Left kidney (tissue), 8 donors: ENCODE measurements around the gene VSIR. TPM values are rescaled to one million over a fixed set of nuclear protein-coding genes. Genes with fewer than 3 reads are reported as not detected.

Experiments used
- DNase-seq: peaks from one replicate; pipeline ENCODE4 v3.0.0-alpha.2; 2013
- long read RNA-seq, 8 donors: transcript quantifications; one replicate each; lab custom pipeline, GENCODE V29; 2026
- polyA plus RNA-seq: library from polyadenylated mRNA; unstranded; fragments of 120-200 nt; gene quantifications from one replicate; pipeline ENCODE4 v1.2.1, GENCODE V29; 2013; ENCODE audit not compliant: insufficient read length

Gene VSIR
- 6.3 TPM for polyA plus RNA-seq
- long read RNA-seq, donor 1, full-length matches to known transcripts, result 3 of 3 reads
- long read RNA-seq, donor 1, partial matches to known transcripts, result 0 of 3 reads
- long read RNA-seq, donor 1, other reads (novel, unspliced or antisense), result 0 of 3 reads
- long read RNA-seq, donor 2, full-length matches to known transcripts, result 4 of 4 reads
- long read RNA-seq, donor 2, partial matches to known transcripts, result 0 of 4 reads
- long read RNA-seq, donor 2, other reads (novel, unspliced or antisense), result 0 of 4 reads
- long read RNA-seq, donor 3, full-length matches to known transcripts, result 6 of 6 reads
- long read RNA-seq, donor 3, partial matches to known transcripts, result 0 of 6 reads
- long read RNA-seq, donor 3, other reads (novel, unspliced or antisense), result 0 of 6 reads
- long read RNA-seq, donor 4, result 0 reads
- long read RNA-seq, donor 5, full-length matches to known transcripts, result 3 of 3 reads
- long read RNA-seq, donor 5, partial matches to known transcripts, result 0 of 3 reads
- long read RNA-seq, donor 5, other reads (novel, unspliced or antisense), result 0 of 3 reads
- long read RNA-seq, donor 6, full-length matches to known transcripts, result 2 of 2 reads
- long read RNA-seq, donor 6, partial matches to known transcripts, result 0 of 2 reads
- long read RNA-seq, donor 6, other reads (novel, unspliced or antisense), result 0 of 2 reads
- long read RNA-seq, donor 7, full-length matches to known transcripts, result 4 of 4 reads
- long read RNA-seq, donor 7, partial matches to known transcripts, result 0 of 4 reads
- long read RNA-seq, donor 7, other reads (novel, unspliced or antisense), result 0 of 4 reads
- long read RNA-seq, donor 8, full-length matches to known transcripts, result 3 of 3 reads
- long read RNA-seq, donor 8, partial matches to known transcripts, result 0 of 3 reads
- long read RNA-seq, donor 8, other reads (novel, unspliced or antisense), result 0 of 3 reads

DNA sequence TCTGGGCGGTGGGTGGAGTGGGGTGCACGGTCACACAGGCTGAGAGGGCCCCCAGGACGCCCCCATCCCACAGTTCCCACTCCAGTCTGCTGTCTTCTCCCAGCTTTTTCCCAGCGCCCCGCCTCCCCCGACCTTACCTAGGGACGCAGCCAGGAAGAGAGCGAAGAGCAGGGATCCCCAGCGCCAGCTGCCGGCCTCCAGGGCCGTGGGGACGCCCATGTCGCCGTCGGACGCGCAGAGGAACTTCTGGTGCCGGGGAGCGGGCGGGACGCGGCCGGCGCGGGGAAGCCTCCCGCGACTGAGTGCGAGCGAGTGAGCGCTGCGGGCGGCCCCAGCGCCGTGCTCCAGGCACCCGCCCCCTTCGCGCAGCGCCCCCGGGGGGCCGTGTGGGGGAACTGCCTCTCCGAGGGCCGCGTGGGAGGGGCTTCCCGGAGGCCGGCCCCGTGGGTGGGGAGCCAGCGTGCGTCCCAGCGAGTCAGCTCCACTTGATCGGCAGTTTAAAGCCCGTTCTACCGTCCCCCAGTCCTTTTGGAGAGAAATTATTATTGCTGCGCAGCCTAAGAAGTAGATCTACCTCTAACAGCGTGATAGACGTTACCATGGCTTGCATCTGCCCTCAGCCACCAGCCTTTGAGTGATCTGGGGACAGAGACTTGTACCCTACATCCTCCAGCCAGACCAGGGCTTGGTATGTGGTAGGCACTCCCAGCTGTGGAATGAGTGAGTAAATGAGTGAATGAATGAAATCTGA lies at the start of gene VSIR:
Gene VSIR, minus strand, starts transcription at position 300 of the 751 bp plus-strand sequence. Its CDS starts 81 bp downstream, at position 219.
- DNase-seq, result peak; percentile 76

DNA sequence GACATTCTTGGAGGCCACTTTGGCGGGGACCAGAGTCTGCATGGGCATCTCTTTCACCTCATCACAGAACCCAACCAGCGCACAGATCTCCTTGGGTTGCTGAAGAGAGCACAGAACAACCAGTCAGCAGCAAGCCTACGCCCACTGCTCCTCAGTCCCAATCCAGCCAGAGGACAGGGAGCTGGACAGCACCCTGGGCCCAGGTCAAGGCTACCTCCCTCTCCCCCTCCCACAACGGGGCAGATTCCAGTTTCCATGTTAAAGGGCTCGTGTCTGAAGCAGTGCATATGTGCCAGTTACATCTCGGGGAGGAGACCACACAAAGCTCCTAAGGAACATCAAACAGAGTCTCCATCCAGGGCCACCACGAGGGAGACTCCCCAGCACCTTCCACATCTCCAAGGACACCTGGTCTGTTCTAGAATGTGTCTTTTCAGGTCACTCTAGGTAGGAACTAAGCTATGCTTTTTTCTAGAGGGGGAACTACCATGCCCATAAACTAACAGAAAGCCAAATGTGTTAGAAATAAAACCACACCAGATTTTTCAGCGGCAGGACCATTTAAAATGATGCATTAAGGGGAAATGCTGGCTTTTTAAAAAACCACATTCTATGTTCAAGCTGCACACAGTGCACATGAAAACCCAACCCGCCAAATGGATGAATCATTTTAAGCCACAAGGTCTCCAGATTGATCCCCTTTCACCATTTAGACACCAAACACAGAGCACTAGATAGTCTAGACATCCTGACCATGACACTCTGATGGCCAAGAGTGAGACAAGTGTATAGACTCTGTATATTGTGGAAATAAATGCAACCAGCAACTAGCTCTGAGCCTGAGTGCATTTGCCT lies 48.8 kb upstream of the VSIR start:
- no peak for DNase-seq

DNA sequence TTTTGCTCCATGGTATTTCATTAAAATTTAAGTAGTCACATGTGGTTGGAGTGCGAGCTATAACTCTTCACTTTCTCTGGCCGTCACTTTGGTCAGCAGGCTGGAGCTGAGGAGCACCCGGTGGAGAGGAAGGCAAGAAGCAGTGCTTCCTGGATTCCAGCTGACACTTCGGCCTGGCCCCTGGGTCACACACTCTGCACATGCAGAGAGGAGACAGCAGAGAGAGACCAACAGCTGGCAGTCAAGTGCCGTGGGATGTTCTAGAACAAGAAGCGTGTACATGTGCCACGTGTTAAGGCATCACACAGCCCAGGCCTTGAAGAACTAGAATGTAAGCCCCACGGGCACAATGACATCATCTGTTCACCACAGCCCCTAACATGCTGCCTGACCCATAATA lies 47.6 kb upstream of the VSIR start:
- DNase-seq, result no peak

DNA sequence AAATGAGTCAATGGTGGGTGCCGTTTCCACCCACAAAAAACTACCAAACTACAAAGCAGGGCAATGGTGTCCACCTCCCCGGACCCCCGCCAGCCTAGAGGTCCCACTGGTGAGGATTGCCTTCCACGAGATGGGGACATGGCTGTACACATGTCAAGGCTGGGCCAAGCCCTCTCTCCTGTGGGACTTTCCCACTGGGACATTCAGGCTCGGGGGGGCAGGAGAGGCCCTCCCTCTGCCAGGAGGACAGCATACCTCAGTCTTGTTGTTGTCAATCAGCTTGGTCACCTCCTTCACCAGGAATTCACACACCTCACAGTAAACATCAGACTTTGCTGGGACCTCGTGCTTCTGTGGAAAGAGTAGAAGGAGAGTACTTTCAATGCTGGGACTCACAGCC lies 46.7 kb upstream of the VSIR start:
- no peak for DNase-seq

DNA sequence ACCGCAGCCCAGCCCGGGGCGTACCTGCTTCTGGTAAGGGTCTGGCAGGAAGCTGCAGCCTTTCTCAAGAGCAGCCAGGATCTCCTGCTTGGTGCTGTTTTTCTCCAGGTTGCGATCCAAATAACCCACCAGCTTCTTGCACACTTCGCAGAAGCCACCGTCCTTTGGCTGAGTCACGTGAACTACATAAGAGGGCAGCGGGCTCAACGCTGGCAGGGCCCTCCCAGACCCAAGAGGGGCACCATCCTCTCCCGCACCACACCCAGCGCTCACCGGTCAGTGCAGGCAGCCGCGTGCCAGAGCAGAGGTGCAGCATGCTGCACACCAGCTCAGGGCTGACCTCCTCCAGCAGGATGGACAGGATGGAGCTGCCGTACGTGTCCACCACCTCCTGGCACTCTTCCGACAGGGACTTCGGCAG lies 46.1 kb upstream of the VSIR start:
- no peak for DNase-seq

DNA sequence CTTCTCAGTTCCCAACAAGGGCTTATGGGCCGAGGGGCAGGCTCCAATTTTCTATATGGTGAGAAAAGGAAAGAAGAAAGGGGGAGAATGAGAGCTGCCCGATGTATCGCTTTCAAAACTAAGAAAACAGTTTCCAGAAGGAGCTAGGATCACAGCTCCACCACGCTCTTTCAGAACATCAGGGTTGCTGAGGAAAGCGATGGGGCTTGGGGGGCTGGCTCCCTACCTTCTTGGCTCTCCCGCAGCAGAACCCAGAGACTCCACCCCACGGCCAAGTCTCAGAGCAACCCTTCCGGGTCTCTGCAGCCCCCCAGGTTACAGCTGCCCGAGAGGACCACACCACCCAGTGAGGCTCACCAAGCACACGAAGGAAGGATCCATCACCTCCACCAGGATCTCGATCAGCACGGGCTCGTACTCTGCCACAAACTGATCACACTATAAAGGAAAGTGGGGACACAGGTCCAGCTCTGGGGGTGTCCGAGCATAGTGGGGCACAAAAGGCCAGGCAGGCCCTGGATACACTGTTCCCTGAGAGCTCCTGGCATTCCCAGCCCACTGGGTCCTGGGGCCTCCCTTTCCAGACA lies 45.4 kb upstream of the VSIR start:
- no peak for DNase-seq

DNA sequence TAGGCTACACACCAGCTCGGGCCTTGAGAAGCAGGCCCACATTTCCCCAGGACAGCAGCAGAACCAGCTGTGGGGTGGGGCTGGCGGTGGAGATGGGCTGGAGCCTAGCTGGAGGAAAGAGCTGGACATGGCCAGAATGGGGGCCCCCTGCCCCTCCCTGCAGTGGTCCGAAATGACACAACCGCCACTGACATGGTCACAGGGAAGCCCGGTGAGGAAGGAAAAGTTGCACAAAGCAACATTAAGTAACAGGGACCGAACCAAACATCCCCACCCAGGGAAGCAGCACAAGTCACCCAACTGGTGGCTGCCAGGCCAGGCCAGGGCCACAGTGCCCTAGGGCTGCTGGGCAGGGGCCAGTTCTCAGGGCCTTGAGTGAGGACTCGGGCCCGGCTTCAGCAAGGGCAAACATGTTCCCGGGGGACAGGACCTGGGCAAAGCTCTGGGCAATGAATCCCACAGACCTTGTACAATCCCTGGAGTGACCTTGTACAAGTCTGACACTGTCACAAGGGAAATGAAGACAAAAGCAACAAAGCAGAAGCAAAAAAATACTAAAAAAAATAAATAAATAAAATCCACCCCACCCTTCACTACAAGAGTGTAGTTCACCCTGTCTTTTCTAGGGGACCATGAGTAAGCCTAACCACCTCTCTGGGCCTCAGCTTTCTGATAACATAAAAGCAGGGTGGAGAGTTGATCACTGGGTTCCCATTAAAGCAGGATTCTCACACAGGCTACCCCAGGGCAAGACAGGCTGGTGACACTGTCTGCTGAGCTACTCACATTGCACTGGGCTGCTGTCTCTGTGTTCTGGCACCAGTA lies 44.7 kb upstream of the VSIR start:
- no peak for DNase-seq

DNA sequence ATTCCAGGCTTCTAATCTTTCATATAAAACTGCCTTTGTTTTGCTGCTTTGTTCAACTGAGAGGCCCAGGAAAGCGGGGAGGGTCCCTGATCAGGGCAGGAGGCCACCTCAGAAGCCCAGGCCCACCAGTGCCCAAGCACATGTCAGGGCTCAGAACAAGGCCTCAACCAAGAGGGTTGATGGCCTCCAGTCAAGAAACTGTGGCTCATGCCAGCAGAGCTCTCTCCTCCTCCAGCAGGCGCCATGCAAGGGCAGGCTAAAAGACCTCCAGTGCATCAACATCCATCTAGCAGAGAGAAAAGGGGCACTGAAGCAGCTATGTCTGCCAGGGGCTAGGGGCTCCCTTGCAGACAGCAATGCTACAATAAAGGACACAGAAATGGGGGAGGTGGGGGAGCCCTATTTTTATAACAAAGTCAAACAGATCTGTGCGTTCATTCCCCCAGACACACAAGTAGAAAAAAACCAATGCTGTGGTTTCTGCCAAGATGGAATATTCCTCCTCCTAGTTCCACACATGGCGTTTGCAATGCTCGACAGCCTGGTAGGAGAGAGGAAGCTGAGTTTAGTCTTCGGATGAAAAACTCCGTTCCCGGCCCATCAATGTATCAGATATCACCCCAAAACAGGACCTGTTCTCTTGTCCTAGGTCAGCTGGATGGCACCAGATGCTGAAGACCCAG lies 43.8 kb upstream of the VSIR start:
- no peak for DNase-seq

DNA sequence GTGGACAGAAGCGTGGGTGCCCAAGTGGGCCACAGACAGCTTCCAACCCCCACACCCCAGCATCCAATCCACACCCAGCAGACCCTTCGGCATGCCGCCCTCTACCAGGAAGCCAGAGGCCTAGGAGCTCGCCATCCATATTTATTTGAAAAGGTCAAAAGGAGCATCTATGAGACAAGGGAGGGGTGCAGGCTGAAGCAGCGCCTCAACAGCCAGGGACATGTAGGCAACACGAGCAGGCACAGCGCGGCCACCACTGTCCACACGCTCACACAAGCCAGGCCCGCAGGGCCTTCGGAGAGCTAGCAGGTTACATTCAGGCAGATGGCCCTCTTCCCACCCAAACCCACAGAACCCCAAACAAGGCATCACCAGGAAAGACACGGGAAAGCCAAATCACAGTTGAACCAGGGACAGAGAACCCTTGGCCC lies 43.1 kb upstream of the VSIR start:
- no peak for DNase-seq

DNA sequence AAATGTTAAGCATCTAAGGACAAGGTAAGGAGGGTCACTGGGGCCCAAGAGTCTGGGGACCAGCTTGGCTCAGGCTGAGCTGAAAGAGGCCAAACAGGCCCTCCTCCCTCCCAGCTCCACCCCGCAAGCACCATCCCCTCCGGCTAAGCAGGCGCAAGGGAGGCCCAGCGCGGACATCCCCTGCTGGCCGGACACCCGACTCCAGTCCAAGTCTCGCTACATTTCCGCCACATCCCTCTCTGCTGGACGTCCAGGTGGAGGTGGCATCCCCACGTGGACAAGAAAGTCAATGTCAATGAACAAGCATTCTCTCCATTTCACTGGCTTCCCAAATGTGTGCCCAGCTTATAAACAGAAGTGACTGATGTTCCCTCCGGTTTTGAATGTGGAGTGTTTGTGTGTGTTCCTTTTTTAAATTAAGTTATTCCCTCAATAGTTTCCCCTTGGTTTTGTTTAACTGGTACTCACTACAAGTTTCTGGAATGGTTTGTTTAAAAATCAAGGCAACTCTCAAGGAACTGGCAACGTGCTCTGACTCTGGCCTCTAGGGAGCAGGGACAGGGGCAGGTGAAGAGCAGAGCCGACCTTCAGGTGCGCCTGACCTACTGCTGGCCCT lies 42.3 kb upstream of the VSIR start:
- DNase-seq, result no peak

DNA sequence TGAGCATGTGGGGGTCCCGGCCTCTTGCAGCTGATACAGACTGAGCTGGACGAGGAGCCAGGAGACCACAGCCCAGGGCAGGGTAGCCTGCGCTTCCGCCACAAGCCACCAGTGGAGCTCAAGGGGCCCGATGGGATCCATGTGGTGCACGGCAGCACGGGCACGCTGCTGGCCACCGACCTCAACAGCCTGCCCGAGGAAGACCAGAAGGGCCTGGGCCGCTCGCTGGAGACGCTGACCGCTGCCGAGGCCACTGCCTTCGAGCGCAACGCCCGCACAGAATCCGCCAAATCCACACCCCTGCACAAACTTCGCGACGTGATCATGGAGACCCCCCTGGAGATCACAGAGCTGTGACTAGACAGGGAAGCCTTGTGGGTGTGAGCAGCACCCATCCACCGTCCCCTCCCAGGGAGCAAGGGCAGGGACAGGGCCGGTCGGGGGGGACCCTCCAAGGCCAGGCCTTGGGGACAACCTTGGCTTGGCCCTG lies 41.6 kb upstream of the VSIR start:
- DNase-seq, result no peak

DNA sequence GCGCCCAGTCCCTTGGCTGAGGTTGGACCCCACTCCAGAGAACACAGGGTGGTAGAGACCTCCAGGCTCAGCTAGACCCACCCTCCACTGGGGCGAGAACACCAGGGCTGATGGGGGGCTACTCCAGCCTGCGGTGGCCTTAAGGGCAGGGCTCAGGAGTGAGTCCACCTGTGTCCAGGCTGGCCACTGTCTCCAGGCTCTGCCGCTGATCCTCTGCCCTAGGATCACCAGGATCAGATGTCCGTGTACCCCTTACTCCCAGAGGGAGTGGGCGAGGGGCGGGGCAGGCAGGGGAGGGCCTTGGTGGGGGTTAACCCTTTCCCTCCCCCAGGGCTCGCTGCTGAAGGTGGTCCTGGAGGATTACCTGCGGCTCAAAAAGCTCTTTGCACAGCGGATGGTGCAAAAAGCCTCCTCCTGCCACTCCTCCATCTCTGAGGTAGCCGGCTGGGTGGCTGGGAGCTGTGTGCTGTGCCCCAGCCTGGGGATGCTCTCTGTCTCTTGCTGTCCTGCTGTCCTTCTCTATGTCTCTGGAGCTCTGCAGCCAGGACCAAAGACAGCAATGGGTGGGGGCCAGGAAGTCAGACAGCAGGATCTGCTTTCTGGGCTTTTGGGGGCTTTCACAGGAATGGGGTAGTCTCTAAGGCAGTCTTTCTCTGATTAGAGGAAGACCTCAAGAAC lies 39.7 kb upstream of the VSIR start:
- no peak for DNase-seq

DNA sequence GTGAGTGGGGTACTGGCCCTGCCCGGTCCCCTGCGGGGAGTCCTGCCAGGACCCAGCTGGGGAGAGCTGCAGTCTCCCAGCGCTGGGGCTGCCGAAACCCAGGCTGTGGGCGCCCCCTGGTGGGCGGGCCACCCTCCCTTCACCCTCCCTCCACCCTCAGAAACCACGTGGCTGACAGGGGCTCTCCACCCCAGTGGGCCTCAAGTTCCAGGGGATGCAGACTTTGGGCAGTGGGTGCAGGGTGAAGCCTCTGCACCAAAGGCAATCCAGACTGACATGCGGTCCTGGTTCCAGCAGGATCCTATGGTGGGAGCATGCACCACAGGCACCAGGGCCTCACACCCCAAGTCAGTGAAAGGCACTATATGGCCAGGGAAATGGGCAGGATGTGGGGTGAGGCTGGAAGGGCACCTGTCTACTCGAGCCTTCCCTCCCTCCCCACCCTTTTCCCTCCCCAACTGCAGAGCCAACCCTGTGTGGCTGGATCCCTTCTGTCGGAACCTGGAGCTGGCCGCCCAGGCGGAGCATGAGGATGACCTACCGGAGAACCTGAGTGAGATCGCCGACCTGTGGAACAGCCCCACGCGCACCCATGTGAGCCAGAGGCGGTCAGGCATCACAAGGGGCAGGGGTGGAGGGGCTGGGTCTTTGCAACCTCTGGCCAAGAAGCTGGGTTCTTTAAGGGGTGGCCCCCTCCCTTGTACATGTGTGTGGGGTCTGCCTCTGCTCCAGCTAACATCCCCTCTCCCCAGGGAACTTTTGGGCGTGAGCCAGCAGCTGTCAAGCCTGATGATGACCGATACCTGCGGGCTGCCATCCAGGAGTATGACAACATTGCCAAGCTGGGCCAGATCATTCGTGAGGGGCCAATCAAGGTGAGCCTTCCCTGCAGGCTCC lies 38.9 kb upstream of the VSIR start:
- DNase-seq, result peak; percentile 35

DNA sequence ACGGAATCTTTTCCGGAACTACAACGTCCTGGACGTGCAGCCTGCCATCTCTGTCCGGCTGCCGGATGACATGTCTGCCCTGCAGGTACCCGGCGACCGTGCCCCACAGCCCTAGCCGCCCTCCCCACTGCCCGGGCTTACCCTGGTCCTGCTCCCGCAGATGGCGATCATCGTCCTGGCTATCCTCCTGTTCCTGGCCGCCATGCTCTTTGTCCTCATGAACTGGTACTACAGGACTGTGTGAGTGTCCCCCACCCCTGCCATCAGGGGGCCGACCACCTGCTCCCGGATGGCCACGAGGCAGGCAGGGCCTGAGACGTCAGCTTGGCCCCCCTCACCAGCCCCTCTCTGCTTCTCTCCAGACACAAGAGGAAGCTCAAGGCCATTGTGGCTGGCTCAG lies 38.0 kb upstream of the VSIR start:
- DNase-seq, result no peak

DNA sequence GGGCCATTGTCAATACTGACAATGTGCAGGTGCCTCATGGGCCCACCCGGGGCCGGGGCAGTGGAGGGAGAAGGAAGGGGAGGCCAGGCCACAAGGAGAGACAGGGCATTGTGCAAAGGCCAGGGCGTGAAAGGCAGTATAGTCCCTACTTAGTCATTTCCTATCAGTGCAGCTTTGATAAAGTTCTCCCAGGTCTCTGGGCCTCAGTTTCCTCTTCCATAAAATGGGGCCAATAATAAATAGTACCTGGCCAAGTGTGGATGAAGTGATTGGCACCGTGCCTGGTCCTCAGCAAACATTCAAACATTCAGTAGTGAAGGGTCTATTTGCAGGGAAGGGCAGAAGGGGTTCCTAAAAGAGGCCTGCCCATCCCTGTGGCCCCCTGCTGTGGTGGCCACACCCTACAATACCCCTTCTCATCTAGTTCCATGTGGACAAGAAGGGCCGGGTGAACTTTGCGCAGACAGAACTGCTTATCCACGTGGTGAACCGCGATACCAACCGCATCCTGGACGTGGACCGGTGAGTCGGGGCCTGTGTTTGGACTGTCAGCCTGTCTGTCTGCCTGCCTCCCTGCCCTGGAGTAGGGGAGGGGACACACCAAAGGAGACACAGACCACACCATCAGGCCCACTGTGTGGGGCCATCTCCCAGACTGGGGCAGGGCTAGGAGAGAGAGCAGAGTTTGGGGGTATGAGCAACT lies 36.9 kb upstream of the VSIR start:
- DNase-seq, result no peak

DNA sequence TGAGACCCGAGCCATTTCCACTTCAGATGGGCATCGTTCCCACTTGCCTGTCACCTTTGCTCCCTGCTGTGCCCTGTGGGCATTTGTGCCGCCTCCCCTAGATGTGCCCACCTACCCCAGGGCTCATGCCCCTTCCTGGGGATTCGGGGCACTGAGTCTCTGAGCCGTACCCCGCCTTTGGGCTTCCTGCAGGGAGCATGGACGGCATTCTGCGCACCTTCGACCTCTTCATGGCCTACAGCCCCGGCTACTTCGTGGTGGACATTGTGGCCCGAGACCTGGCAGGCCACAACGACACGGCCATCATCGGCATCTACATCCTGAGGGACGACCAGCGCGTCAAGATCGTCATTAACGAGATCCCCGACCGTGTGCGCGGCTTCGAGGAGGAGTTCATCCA lies 36.3 kb upstream of the VSIR start:
- DNase-seq, result no peak
